ENCODE results near the gene INMT.

DNA sequence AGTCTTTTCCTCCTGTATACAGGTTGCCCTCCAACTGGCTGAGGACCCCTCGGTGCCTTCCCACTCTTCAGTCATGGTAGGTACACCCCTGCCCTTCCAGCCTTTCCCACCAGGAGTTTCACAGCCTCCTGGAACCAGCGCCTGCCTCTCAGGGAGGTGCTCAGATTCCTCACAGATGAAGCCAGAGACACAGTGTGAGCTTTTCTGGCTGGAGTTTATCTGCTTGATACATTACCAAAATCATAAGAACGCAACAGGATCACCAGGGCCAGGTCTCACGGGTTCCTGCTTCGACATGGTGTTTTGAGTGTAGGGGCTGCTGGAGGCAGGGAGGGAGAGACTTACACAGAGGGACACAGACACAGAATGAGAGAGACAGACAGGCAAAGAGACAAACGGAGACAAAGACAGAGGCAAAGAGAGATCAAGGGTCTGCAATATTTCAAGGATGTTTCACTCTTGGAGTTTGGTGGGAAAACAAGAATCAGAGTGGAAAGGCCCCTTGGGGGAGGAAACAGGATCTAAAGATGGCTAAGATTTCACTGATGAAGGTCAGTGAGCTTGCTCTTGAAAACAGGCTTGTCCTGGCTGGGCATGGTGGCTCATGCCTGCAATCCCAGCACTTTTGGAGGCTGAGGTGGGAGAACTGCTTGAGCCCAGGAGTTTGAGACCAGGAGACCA is 6.5 kb upstream of the INMT start:
- no peak for TF ChIP-seq ZFX (IDR thresholded peaks at IDR 0.05; ENCODE audit: borderline replicate concordance)
- no peak for TF ChIP-seq CTCF (IDR thresholded peaks at IDR 0.05)
